GM20000 (cell line): ENCODE data around the gene CHN2.

Source experiments
- DNase-seq: peaks from one replicate; pipeline ENCODE4 v3.0.0; 2012; ENCODE audit warnings: low spot score
- TF ChIP-seq, protein P1 (sequence below): IDR thresholded peaks from 2 replicates; pipeline ENCODE4 v1.5.1; 2012; ENCODE audit warnings: mild to moderate bottlenecking, control low read depth; ENCODE audit errors: extremely low read depth, missing control alignments

The CHN2 gene

GRCh38 chr7:29228289-29229011 lies 33.9 kb downstream of the CHN2 start:
- TF ChIP-seq, protein P1, sequence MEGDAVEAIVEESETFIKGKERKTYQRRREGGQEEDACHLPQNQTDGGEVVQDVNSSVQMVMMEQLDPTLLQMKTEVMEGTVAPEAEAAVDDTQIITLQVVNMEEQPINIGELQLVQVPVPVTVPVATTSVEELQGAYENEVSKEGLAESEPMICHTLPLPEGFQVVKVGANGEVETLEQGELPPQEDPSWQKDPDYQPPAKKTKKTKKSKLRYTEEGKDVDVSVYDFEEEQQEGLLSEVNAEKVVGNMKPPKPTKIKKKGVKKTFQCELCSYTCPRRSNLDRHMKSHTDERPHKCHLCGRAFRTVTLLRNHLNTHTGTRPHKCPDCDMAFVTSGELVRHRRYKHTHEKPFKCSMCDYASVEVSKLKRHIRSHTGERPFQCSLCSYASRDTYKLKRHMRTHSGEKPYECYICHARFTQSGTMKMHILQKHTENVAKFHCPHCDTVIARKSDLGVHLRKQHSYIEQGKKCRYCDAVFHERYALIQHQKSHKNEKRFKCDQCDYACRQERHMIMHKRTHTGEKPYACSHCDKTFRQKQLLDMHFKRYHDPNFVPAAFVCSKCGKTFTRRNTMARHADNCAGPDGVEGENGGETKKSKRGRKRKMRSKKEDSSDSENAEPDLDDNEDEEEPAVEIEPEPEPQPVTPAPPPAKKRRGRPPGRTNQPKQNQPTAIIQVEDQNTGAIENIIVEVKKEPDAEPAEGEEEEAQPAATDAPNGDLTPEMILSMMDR: no peak
- no peak for DNase-seq

GRCh38 chr7:29229066-29229465 lies 34.5 kb downstream of the CHN2 start:
- no peak for DNase-seq
- TF ChIP-seq, protein P1: no peak

DNA sequence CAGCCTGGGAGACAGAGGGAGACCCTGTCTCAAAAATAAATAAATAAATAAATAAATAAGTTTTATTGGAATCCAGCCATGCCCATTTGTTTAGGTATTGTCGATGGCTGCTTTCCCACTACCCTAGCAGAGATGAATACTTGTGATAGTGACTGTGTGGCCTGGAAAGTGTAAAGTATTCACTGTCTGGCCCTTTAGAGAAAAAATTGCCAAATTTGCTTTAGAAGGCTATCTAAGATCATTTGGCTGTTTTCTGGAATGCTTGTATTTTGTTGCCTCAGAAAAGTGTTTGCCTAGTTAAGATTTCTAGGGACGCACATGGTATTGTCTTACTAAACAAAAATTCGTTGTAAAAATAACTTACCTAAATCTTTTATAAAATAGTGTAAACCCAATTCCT lies 35.4 kb downstream of the CHN2 start:
- TF ChIP-seq, protein P1: no peak
- no peak for DNase-seq

GRCh38 chr7:29230871-29231345 lies 36.3 kb downstream of the CHN2 start:
- TF ChIP-seq, protein P1: no peak
- DNase-seq: no peak

- no peak for DNase-seq
- TF ChIP-seq, protein P1: no peak
These were observed 37.2 kb downstream of the CHN2 start for GRCh38 chr7:29231671-29232232.

DNA sequence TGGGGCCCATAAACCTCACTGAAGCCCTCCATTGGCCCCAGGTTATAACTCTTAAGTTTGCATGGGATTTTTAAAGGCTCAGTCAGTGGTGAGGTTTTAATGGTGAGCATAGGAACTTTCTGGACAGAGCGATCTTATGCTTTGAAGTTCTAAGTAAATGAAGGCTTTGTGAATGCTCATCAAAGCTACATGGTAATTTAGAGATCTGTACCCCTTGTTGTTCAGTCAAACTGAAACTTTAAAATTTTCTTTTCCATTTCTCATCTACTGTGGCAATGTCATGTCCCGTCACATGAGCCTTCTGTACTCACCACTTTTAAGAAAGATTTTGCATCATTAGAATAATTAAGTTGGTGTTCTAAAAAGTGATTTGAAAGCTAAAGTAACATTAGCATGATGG lies 39.9 kb downstream of the CHN2 start:
- TF ChIP-seq, protein P1: no peak
- no peak for DNase-seq

DNA sequence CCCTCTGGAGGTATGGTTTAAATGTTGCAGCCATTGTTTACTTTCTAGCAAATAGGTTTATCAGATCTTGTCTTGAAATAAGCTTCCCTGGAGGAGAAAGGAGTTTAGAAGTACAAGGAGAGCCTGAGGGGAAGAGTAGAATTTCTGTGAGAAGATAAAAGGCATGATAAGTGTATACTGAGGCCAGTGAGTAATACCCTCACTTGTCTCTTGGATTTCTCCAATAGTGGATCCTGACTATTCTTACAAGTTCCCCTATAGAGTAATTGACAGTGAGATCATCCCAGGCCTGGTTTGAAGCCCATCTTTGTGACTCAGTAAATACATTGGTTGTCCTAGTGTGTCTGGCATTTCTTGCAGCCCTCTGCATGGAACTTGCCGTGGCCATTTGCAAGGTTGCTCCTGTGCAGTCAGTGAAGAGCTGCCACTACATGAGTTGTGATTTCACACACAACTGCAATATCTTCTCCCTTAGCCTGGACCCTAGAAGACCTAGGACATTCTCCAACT lies 41.6 kb downstream of the CHN2 start:
- TF ChIP-seq, protein P1: no peak
- DNase-seq: no peak
